GM19463 (cell line): Measurements from ENCODE around the gene DEDD2.

Experiments
- ATAC-seq: cut with Tn5 transposase; IDR thresholded peaks from one replicate; pipeline ENCODE4 v1.9.1; 2021; ENCODE audit warnings: mild to moderate bottlenecking, moderate library complexity; ENCODE audit not compliant: unreplicated experiment

DEDD2 gene

DNA sequence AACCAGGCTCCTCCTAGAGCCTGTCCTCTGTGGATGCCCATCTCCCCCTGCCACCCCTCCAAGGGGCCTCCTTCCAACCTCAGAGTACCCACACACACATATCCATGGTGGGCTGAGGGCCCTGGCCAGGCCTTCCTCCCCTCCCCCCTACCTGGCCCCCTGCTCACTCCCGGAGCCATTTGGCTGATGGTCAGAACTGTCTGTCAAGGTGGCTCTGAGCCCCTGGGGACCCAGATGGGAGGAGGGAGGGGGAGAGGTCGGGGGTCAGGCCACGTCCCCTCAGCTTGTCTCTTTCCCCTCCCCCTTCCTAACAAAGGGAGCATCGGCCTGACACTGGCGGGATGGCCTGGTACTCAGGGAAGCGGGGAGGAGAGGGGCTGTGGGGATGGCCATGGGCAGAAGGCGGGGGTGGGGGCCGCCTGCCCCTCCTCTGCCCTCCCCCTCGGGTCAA lies 66.5 kb downstream of the DEDD2 start:
- no peak for ATAC-seq

- no peak for ATAC-seq
Measured at GRCh38 chr19:42150364-42150763, 67.1 kb downstream of the DEDD2 start.

DNA sequence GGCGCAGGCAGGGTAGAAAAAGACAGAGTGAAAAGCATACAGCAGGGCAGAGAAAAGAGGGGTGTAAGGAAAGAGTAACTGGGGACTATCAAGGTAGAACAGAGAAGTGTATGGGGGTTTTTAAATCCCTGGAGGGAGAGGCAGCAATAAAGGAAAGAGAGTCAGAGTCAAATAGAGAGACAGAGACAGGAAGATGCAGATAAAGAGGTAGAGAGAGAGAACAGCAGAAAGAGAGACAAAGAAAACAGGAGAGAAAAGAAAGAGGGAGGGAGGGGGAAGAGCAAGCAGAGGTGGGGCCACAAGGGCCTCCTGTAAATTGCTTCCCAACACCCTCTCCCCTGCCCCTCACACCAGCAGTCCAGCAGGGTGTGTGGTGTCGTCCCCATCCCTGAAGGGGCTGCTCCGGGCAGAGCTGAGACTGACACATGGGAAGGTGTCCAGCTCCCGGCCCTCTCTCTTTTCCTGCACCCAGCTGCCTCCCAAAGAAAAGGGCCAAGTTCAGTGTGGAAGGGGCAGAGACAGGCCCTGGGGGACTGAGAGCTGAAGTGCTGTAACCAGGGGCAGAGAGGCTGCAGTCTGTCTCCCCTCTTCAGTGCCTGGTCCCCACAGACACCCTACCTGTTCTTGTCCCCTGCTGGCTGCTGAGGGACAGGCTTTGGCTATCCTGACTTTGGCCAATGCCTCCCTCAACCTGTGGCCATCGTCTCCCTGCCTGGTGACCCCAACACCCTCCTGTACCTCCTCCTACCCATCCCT lies 67.9 kb downstream of the DEDD2 start:
- ATAC-seq = no peak
